GM18511 (cell line): ENCODE data around the gene ATP13A3.
"Not testable (repeated sequence)": the region's sequence is repeated elsewhere in the genome, so short reads cannot be mapped to it uniquely, and the experiment has no call there.

Source experiments
- ATAC-seq: cut with Tn5 transposase; IDR thresholded peaks from one replicate; pipeline ENCODE4 v1.9.1; 2021; ENCODE audit warnings: mild to moderate bottlenecking, moderate library complexity; ENCODE audit not compliant: unreplicated experiment

ATP13A3 gene

GRCh38 chr3:194486540-194487288, at the start of gene ATP13A3:
Gene ATP13A3 (minus strand): TSS chr3:194487002. CDS start chr3:194462190, 24,812 bp downstream.
- peak; percentile 77 for ATAC-seq

GRCh38 chr3:194535199-194535598, 48.4 kb upstream of the ATP13A3 start:
- not testable (repeated sequence) for ATAC-seq

- no peak for ATAC-seq
These were observed 47.4 kb upstream of the ATP13A3 start for GRCh38 chr3:194534243-194534642.

GRCh38 chr3:194532591-194532990, 45.8 kb upstream of the ATP13A3 start:
- ATAC-seq, result no peak

GRCh38 chr3:194527726-194528125, 40.9 kb upstream of the ATP13A3 start:
- no peak for ATAC-seq

GRCh38 chr3:194526164-194526563, 39.4 kb upstream of the ATP13A3 start:
- ATAC-seq, result no peak

- no peak for ATAC-seq
These were observed 35.8 kb upstream of the ATP13A3 start for GRCh38 chr3:194522579-194523046.

GRCh38 chr3:194521510-194522260, 34.9 kb upstream of the ATP13A3 start:
- ATAC-seq, result no peak

- ATAC-seq, result peak; percentile 82
These were observed 33.9 kb upstream of the ATP13A3 start for GRCh38 chr3:194520682-194521162.

- not testable (repeated sequence) for ATAC-seq
These were observed 33.4 kb upstream of the ATP13A3 start for GRCh38 chr3:194520201-194520600.

GRCh38 chr3:194518652-194519051, 31.9 kb upstream of the ATP13A3 start:
- ATAC-seq, result no peak

- no peak for ATAC-seq
These were observed 30.5 kb upstream of the ATP13A3 start for GRCh38 chr3:194517333-194517732.

GRCh38 chr3:194514626-194515025, 27.8 kb upstream of the ATP13A3 start:
- ATAC-seq, result no peak

- no peak for ATAC-seq
These were observed 26.2 kb upstream of the ATP13A3 start for GRCh38 chr3:194512895-194513601.

- no peak for ATAC-seq
These were observed 22.0 kb upstream of the ATP13A3 start for GRCh38 chr3:194508491-194509453.

- ATAC-seq, result no peak
These were observed 20.8 kb upstream of the ATP13A3 start for GRCh38 chr3:194507571-194507970.

GRCh38 chr3:194505791-194506415, 19.1 kb upstream of the ATP13A3 start:
- no peak for ATAC-seq

GRCh38 chr3:194504861-194505260, 18.1 kb upstream of the ATP13A3 start:
- no peak for ATAC-seq

- ATAC-seq, result no peak
These were observed 17.3 kb upstream of the ATP13A3 start for GRCh38 chr3:194504146-194504545.

- ATAC-seq, result no peak
These were observed 16.3 kb upstream of the ATP13A3 start for GRCh38 chr3:194503081-194503531.
